ENCODE results near the gene PDE4A. TPM values are rescaled to one million over a fixed set of nuclear protein-coding genes. Genes with fewer than 3 reads are reported as not detected.
A peak's percentile ranks its signal among the peaks of the same experiment; 100 is the strongest.
"Not testable (repeated sequence)": the region's sequence is repeated elsewhere in the genome, so short reads cannot be mapped to it uniquely, and the experiment has no call there.

The PDE4A gene
- total RNA-seq, 4 donors from 2014 or later: 3.7 to 7.9 (median 5.6) TPM

GRCh38 chr19:10460714-10461046 is 40.3 kb downstream of the PDE4A start:
- no peaks in the 10 kb centered on the region for H3K27me3 ChIP-seq
- H3K9me3 ChIP-seq: no peaks in the 10 kb centered on the region
- TF ChIP-seq EP300 (IDR thresholded peaks at IDR 0.05) (no peak), CTCF (IDR thresholded peaks at IDR 0.05) (no peak), POLR2A (IDR thresholded peaks at IDR 0.05) (no peak), POLR2AphosphoS5 (IDR thresholded peaks at IDR 0.05) (no peak)
- no peak overlapping the region for H3K27ac ChIP-seq
- H3K4me1 ChIP-seq: peaks cover 8% of the 10 kb centered on the region
- peaks cover 16% of the 10 kb centered on the region for H3K36me3 ChIP-seq
- no peak overlapping the region for H3K4me3 ChIP-seq
- 61% methylated on average over 3 of the region's 8 CpGs for WGBS
- DNase-seq (ENCODE audit: low spot score in 2 of 2): no peak

DNA sequence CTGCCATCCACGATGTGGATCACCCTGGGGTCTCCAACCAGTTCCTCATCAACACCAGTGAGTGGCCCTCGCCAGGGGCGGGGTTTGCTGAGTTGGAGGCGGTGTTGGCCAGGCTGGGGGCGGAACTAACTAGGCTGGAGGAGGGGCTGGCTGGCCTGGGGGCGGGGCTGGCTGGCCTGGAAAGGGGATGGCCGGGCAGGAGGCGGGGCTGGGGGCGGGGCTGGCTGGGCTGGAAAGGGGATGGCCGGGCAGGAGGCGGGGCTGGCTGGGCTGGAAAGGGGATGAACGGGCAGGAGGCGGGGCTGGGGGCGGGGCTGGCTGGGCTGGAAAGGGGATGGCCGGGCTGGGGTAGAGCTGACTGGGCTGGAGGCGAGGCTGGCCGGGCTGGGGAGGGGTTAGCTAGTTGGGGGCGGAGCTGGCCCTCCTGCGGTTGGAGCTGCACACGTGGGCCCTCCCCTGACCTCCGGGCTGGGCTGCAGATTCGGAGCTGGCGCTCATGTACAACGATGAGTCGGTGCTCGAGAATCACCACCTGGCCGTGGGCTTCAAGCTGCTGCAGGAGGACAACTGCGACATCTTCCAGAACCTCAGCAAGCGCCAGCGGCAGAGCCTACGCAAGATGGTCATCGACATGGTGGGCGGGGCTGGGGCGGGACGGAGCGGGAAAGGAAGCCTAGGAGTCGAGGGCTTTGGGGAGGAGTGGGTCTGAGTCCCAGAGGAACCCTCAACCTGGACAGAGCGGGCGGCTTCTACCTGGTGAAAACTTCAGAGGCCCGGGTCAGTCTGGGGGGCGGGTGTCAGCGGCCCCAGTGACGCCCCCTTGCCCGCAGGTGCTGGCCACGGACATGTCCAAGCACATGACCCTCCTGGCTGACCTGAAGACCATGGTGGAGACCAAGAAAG is 41.0 kb downstream of the PDE4A start:
- H3K27ac ChIP-seq: no peak overlapping the region
- TF ChIP-seq CTCF (IDR thresholded peaks at IDR 0.05) (no peak), POLR2A (IDR thresholded peaks at IDR 0.05) (no peak), POLR2AphosphoS5 (IDR thresholded peaks at IDR 0.05) (no peak), EP300 (IDR thresholded peaks at IDR 0.05) (no peak)
- H3K27me3 ChIP-seq: no peaks in the 10 kb centered on the region
- peak overlapping the region; percentile 37 for H3K4me3 ChIP-seq
- H3K9me3 ChIP-seq: no peaks in the 10 kb centered on the region
- DNase-seq (ENCODE audit: low spot score in 2 of 2): peak; percentile 97
- H3K36me3 ChIP-seq: peaks cover 16% of the 10 kb centered on the region
- WGBS: 5% methylated on average over 17 of the region's 45 CpGs
- peaks cover 8% of the 10 kb centered on the region for H3K4me1 ChIP-seq

DNA sequence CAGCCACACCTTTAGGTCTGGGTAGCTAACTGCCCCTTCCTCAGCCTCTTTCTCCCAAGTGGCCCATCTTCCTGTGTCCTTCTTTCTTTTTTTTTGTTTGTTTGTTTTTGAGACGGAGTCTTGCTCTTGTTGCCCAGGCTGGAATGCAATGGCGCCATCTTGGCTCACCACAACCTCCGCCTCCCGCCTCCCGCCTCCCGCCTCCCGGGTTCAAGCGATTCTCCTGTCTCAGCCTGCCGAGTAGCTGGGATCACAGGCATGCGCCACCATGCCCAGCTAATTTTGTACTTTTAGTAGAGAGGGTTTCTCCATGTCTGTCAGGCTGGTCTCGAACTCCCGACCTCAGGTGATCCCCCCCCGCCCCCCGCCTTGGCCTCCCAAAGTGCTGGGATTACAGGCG is 41.7 kb downstream of the PDE4A start:
- WGBS: 63% methylated on average over 15 of the region's 15 CpGs
- H3K36me3 ChIP-seq: peaks cover 22% of the 10 kb centered on the region
- H3K4me3 ChIP-seq: peak overlapping the region; percentile 37
- H3K27me3 ChIP-seq; DNase-seq (ENCODE audit: low spot score in 2 of 2); H3K4me1 ChIP-seq; H3K27ac ChIP-seq; H3K9me3 ChIP-seq: not testable (repeated sequence)

- Histone ChIP-seq H3K4me1 (peaks cover 8% of the 10 kb centered on the region), H3K4me3 (no peak overlapping the region), H3K9me3 (no peaks in the 10 kb centered on the region), H3K27me3 (no peaks in the 10 kb centered on the region), H3K27ac (no peak overlapping the region), H3K36me3 (peaks cover 27% of the 10 kb centered on the region)
- TF ChIP-seq POLR2A (IDR thresholded peaks at IDR 0.05) (no peak), POLR2AphosphoS5 (IDR thresholded peaks at IDR 0.05) (no peak), CTCF (IDR thresholded peaks at IDR 0.05) (no peak), EP300 (IDR thresholded peaks at IDR 0.05) (no peak)
- no peak for DNase-seq (ENCODE audit: low spot score in 2 of 2)
- 84% methylated on average over 4 of the region's 4 CpGs for WGBS
Observed at GRCh38 chr19:10462557-10462956, 42.2 kb downstream of the PDE4A start.

DNA sequence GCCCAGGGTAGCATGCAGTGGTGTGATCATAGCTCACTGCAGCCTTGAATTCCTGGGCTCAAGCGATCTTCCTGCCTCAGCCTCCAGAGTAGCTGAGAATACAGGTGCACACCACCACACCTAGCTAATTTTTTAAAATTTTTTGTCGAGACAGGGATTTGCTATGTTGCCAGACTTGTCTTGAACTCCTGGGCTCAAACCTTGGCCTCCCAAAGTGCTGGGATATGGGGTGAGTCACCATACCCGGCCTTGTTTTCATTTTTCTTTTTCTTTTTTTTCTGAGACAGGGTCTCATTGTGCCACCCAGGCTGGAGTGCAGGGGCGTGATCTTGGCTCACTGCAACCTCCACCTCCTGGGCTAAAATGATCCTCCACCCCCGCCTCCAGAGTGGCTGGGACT is 44.1 kb downstream of the PDE4A start:
- 85% methylated on average over 5 of the region's 5 CpGs for WGBS
- no peaks in the 10 kb centered on the region for H3K9me3 ChIP-seq
- H3K27ac ChIP-seq: no peak overlapping the region
- H3K36me3 ChIP-seq: peaks cover 23% of the 10 kb centered on the region
- no peak overlapping the region for H3K4me3 ChIP-seq
- no peak for DNase-seq (ENCODE audit: low spot score in 2 of 2)
- H3K4me1 ChIP-seq: peaks cover 8% of the 10 kb centered on the region
- TF ChIP-seq POLR2AphosphoS5 (IDR thresholded peaks at IDR 0.05) (no peak), CTCF (IDR thresholded peaks at IDR 0.05) (no peak), POLR2A (IDR thresholded peaks at IDR 0.05) (no peak), EP300 (IDR thresholded peaks at IDR 0.05) (no peak)
- H3K27me3 ChIP-seq: no peaks in the 10 kb centered on the region

Data from suprapubic skin (tissue), 4 donors.